VCaP (cell line): ENCODE data around the gene TNS3.

Source experiments
- H3K27ac ChIP-seq: fragments of 450-650 bp; 2 replicates; pipeline ENCODE4 v1.5.1; 2017
- TF ChIP-seq, protein P1 (sequence below): fragments of 450-650 bp; conservative IDR thresholded peaks from 2 replicates; pipeline ENCODE4 v1.5.1; 2017; ENCODE audit warnings: mild to moderate bottlenecking, moderate library complexity

The TNS3 gene

GRCh38 chr7:47453093-47454061 is 128.5 kb downstream of the TNS3 start:
- H3K27ac ChIP-seq: 0 out of 2 replicates have a peak overlapping the region, but pooled peaks have one; percentile 21
- TF ChIP-seq, protein P1, sequence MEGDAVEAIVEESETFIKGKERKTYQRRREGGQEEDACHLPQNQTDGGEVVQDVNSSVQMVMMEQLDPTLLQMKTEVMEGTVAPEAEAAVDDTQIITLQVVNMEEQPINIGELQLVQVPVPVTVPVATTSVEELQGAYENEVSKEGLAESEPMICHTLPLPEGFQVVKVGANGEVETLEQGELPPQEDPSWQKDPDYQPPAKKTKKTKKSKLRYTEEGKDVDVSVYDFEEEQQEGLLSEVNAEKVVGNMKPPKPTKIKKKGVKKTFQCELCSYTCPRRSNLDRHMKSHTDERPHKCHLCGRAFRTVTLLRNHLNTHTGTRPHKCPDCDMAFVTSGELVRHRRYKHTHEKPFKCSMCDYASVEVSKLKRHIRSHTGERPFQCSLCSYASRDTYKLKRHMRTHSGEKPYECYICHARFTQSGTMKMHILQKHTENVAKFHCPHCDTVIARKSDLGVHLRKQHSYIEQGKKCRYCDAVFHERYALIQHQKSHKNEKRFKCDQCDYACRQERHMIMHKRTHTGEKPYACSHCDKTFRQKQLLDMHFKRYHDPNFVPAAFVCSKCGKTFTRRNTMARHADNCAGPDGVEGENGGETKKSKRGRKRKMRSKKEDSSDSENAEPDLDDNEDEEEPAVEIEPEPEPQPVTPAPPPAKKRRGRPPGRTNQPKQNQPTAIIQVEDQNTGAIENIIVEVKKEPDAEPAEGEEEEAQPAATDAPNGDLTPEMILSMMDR: no peak

- TF ChIP-seq, protein P1: no peak
- 0 out of 2 replicates have a peak overlapping the region, but pooled peaks have one; percentile 21 for H3K27ac ChIP-seq
Observed at GRCh38 chr7:47452715-47453092, 129.2 kb downstream of the TNS3 start.

GRCh38 chr7:47452295-47452694 is 129.6 kb downstream of the TNS3 start:
- TF ChIP-seq, protein P1: no peak
- no peak overlapping the region for H3K27ac ChIP-seq

DNA sequence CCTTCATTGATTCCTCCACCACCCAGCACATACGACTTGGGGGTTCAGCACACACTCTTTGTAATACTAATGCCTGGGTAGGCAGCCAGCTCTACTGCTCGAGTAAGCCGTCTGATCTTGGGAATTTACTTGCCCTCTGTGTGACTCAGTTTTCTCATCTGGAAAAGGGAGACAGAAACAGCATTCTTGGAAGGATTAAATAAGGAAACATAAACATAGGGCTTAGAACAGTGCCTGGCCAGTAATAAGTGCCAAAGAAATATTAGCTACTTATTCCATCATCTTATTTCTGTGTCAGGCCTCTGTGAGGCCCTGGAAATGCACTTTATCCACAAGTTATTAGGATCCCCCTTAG is 130.1 kb downstream of the TNS3 start:
- no peak overlapping the region for H3K27ac ChIP-seq
- TF ChIP-seq, protein P1: no peak

DNA sequence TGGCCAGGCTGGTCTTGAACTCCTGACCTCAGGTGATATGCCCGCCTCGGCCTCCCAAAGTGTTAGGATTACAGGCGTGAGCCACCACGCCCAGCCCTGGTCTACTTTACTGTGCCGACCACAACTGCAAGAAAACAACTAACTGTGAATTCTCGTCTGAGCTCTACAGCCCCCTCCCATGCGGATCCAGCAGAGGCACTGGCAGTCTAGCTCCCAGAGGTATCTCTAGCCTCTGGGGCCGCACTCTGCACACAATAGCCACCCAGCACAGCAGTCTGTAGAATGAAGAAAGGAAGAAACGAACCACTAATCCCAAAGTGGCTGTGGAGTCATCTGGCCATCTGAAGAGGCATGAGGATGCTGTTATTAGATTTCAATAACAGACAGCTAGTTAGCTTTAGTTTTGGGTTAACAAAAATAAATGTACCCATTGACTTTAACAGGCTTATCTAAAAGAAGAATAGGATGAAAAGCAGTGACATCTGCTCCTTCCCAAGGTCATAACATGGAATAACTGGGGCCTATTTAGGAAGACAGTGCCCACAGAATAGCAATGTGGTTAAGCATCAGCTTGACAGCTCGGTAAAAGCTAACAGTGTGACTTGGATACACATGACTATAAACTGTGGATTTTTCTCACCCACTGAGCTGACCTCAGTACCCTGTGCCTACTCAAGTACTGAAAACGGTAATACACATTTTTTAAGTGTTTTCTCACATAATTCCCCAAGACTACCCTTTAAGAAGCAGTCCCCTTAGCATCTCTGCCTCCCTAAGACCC is 131.9 kb downstream of the TNS3 start:
- TF ChIP-seq, protein P1: no peak
- no peak overlapping the region for H3K27ac ChIP-seq

DNA sequence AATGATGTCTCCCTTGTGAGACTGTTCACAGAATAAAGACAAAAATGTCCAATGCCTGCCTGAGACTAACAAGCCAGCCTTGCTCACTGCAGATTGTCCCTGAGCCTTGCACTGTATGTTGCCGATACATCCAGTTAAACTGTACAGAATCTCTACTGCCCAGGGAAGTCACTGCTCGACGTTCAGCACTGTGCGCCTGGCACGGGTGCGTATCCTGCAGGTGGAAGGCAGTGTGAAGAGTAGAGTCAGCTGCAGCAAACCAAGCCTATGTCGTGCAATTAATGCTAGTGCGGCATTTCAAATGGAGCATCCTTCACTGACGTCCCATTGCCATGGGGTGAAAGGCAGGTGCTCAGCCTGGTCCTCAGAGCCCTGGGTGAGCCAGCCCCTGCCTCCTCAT is 132.9 kb downstream of the TNS3 start:
- TF ChIP-seq, protein P1: no peak
- no peak overlapping the region for H3K27ac ChIP-seq
